HepG2 (cell line): Measurements from ENCODE around the gene SLC17A9. TPM values are rescaled to one million over a fixed set of nuclear protein-coding genes. Genes with fewer than 3 reads are reported as not detected.

Experiments
- GTF3A ChIP-seq: sonication (generic); formaldehyde crosslinking; conservative IDR thresholded peaks from 2 replicates; pipeline ENCODE4 v1.4.0; 2020; ENCODE audit warnings: mild to moderate bottlenecking, missing genetic modification reagents
- PHF21A ChIP-seq: sonication (generic); formaldehyde crosslinking; IDR thresholded peaks from 2 replicates; pipeline ENCODE4 v1.5.0; 2020; ENCODE audit warnings: mild to moderate bottlenecking, missing genetic modification reagents
- SPEN ChIP-seq: sonication (generic); formaldehyde crosslinking; IDR thresholded peaks from 2 replicates; pipeline ENCODE4 v1.5.1; 2020; ENCODE audit warnings: low read depth, mild to moderate bottlenecking, missing genetic modification reagents
- TCF7 ChIP-seq: sonication (generic); IDR thresholded peaks from 2 replicates; pipeline ENCODE4 v1.6.1; 2016; ENCODE audit warnings: antibody characterized with exemption, low read depth
- ZBTB4 ChIP-seq: sonication (generic); formaldehyde crosslinking; IDR thresholded peaks from 2 replicates; pipeline ENCODE4 v1.4.0; 2020; ENCODE audit warnings: missing genetic modification reagents, mild to moderate bottlenecking, borderline replicate concordance
- ZFP36L1 ChIP-seq: sonication (generic); formaldehyde crosslinking; IDR thresholded peaks from 2 replicates; pipeline ENCODE4 v1.8.0; 2022; ENCODE audit warnings: mild to moderate bottlenecking, missing genetic modification reagents, moderate library complexity
- ZIK1 ChIP-seq: sonication (generic); formaldehyde crosslinking; IDR thresholded peaks from 2 replicates; pipeline ENCODE4 v1.5.0; 2020; ENCODE audit warnings: mild to moderate bottlenecking, low read depth, missing genetic modification reagents, borderline replicate concordance
- ZNF253 ChIP-seq: sonication (generic); formaldehyde crosslinking; IDR thresholded peaks from 2 replicates; pipeline ENCODE4 v1.8.0; 2022; ENCODE audit warnings: mild to moderate bottlenecking, missing genetic modification reagents, borderline replicate concordance
- ZNF446 ChIP-seq: sonication (generic); formaldehyde crosslinking; IDR thresholded peaks from 2 replicates; pipeline ENCODE4 v1.5.0; 2020; ENCODE audit warnings: mild to moderate bottlenecking, missing genetic modification reagents
- ZNF513 ChIP-seq: sonication (generic); formaldehyde crosslinking; conservative IDR thresholded peaks from 2 replicates; pipeline ENCODE4 v1.5.0; 2020; ENCODE audit warnings: missing genetic modification reagents
- ZNF576 ChIP-seq: sonication (generic); formaldehyde crosslinking; IDR thresholded peaks from 2 replicates; pipeline ENCODE4 v1.4.0; 2020; ENCODE audit warnings: mild to moderate bottlenecking, missing genetic modification reagents
- ZNF652 ChIP-seq: IDR thresholded peaks from 2 replicates; pipeline ENCODE4 v1.6.1; 2016; ENCODE audit warnings: low read depth, borderline replicate concordance
- ZNF747 ChIP-seq: sonication (generic); formaldehyde crosslinking; IDR thresholded peaks from 2 replicates; pipeline ENCODE4 v1.8.1; 2023; ENCODE audit warnings: missing genetic modification reagents, mild to moderate bottlenecking, borderline replicate concordance
- ZNF839 ChIP-seq: sonication (generic); formaldehyde crosslinking; IDR thresholded peaks from 2 replicates; pipeline ENCODE4 v1.4.0; 2020; ENCODE audit warnings: missing genetic modification reagents, mild to moderate bottlenecking, borderline replicate concordance
- polyA plus RNA-seq, 8 experiments: library from polyadenylated mRNA; depleted of rRNA in 3 of 8; stranded (reverse) in 7 of 8; unstranded in 1 of 8; fragments of >200 nt; fragmentation: Illumina TruSeq in 4 of 8; extraction: Trizol in 4 of 8; gene quantifications; 2 replicates each; pipeline versions ENCODE4 v1.2.1 to v1.2.3, GENCODE V29; 2011 to 2016; ENCODE audit warnings: low read depth in 4 of 8, missing spikeins in 1 of 8, mixed read lengths in 1 of 8; ENCODE audit not compliant: insufficient read depth in 1 of 8
- total RNA-seq, 5 experiments: library from RNA; depleted of rRNA; stranded (reverse); fragments of >200 nt; fragmentation: Illumina TruSeq; extraction: Trizol; gene quantifications; 2 replicates each; pipeline ENCODE4 v1.2.3, GENCODE V29; 2016; ENCODE audit warnings: low read depth in 1 of 5
- TF ChIP-seq, protein P1 (sequence below), 2 experiments: sonication (generic) in 1 of 2; formaldehyde crosslinking in 1 of 2; IDR thresholded peaks; 2 replicates each; pipeline versions ENCODE4 v1.5.1 to v1.6.1; 2011 to 2020; ENCODE audit warnings: borderline replicate concordance in 1 of 2, low read depth in 1 of 2, low read length in 1 of 2, mild to moderate bottlenecking in 1 of 2, missing genetic modification reagents in 1 of 2, moderate library complexity in 1 of 2
- TF ChIP-seq, protein P2 (sequence below): sonication (generic); formaldehyde crosslinking; IDR thresholded peaks from 2 replicates; pipeline ENCODE4 v1.4.0; 2020; ENCODE audit warnings: low read depth, mild to moderate bottlenecking, missing genetic modification reagents
- TF ChIP-seq, protein P3 (sequence below): IDR thresholded peaks from 2 replicates; pipeline ENCODE4 v1.6.1; 2016

Gene SLC17A9
- total and polyA plus RNA-seq, 2 of the 13 experiments (the other 11 are each of a cell fraction or from before 2014, with no cell fraction given): 110 to 191 TPM

- TF ChIP-seq ZFP36L1 (CRISPR knock-in tag) (peak; percentile 68; the same call in 1 of the 2 replicates), SPEN (CRISPR knock-in tag) (peak; percentile 94), ZNF253 (CRISPR knock-in tag) (peak; percentile 82; the same call in 1 of the 2 replicates), ZNF652 (no peak), ZNF747 (no peak; the same call in 1 of the 2 replicates), ZNF839 (CRISPR knock-in tag) (0 out of 2 replicates have a peak, but pooled peaks have one; percentile 39), GTF3A (CRISPR knock-in tag) (no peak), ZNF446 (CRISPR knock-in tag) (no peak; the same call in none of the 2 replicates), ZBTB4 (CRISPR knock-in tag) (no peak), ZNF576 (CRISPR knock-in tag) (no peak), TCF7 (no peak), ZNF513 (CRISPR knock-in tag) (0 out of 2 replicates have a peak, but pooled peaks have one; percentile 52), PHF21A (CRISPR knock-in tag) (peak; percentile 88), ZIK1 (CRISPR knock-in tag) (peak; percentile 30)
- TF ChIP-seq, protein P1, sequence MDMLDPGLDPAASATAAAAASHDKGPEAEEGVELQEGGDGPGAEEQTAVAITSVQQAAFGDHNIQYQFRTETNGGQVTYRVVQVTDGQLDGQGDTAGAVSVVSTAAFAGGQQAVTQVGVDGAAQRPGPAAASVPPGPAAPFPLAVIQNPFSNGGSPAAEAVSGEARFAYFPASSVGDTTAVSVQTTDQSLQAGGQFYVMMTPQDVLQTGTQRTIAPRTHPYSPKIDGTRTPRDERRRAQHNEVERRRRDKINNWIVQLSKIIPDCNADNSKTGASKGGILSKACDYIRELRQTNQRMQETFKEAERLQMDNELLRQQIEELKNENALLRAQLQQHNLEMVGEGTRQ (IDR thresholded peaks at IDR 0.05; ENCODE audit: low read depth, low read length): no peak
- TF ChIP-seq, protein P1 (CRISPR knock-in tag; IDR thresholded peaks at IDR 0.05; ENCODE audit: borderline replicate concordance): no peak
- TF ChIP-seq, protein P2, sequence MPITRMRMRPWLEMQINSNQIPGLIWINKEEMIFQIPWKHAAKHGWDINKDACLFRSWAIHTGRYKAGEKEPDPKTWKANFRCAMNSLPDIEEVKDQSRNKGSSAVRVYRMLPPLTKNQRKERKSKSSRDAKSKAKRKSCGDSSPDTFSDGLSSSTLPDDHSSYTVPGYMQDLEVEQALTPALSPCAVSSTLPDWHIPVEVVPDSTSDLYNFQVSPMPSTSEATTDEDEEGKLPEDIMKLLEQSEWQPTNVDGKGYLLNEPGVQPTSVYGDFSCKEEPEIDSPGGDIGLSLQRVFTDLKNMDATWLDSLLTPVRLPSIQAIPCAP (CRISPR knock-in tag): no peak; the same call in 1 of the 2 replicates
- TF ChIP-seq, protein P3, sequence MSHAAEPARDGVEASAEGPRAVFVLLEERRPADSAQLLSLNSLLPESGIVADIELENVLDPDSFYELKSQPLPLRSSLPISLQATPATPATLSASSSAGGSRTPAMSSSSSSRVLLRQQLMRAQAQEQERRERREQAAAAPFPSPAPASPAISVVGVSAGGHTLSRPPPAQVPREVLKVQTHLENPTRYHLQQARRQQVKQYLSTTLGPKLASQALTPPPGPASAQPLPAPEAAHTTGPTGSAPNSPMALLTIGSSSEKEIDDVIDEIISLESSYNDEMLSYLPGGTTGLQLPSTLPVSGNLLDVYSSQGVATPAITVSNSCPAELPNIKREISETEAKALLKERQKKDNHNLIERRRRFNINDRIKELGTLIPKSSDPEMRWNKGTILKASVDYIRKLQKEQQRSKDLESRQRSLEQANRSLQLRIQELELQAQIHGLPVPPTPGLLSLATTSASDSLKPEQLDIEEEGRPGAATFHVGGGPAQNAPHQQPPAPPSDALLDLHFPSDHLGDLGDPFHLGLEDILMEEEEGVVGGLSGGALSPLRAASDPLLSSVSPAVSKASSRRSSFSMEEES (CRISPR knock-in tag): peak; percentile 62; the same call in 1 of the 2 replicates
These were observed 26.0 kb upstream of the SLC17A9 start, which contains the start of gene DIDO1 (continued) for GRCh38 chr20:62926229-62927127.
